Thoracic aorta endothelial cell (primary cell): ENCODE data around the gene TPP1. TPM values are rescaled to one million over a fixed set of nuclear protein-coding genes. Genes with fewer than 3 reads are reported as not detected.

ENCODE experiments used
- total RNA-seq: library from RNA; depleted of rRNA; stranded (reverse); fragments of >200 nt; gene quantifications from 2 replicates; pipeline ENCODE4 v1.2.3, GENCODE V29; 2012

Gene TPP1
- total RNA-seq = 86.5 and 157 TPM in 2 replicates

DNA sequence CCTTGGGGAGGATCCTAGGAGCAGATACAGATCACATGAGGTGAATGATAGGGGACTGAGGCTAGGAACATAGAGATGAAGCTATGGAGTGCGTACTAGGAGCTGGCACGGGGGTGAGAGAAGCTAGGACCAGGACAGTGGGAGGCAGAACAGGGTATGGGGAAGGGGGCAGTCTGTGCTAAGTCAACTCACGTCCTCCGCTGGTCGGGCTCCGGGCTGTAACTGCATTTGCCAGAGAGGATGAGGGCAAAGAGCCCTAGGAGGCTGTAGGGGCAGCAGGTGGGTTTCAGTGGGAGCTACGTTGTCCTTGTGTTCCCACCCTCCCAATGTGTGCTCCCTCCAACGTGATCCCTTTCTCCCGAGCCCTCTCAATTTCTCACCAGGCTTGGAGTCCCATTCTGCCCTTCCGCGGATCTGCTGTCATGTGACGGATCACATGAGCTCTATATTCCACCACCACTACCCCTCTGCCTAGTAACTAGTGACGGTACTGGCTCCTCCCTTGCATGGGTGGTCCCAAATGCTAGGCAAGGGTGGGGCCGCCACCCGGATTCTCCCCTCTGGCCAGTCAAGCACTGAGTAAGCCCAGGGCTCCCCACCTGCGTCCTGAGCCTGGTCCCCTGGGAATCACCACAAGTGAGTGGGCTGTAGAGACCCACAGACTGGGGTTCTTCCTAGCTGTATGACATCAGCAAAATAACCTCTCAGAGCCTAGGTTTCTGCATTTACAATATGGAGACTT, at the start of gene TPP1:
TPP1 (minus strand) TSS at position 419 of the 742 bp plus-strand sequence; CDS start at position 397, 22 bp downstream.

DNA sequence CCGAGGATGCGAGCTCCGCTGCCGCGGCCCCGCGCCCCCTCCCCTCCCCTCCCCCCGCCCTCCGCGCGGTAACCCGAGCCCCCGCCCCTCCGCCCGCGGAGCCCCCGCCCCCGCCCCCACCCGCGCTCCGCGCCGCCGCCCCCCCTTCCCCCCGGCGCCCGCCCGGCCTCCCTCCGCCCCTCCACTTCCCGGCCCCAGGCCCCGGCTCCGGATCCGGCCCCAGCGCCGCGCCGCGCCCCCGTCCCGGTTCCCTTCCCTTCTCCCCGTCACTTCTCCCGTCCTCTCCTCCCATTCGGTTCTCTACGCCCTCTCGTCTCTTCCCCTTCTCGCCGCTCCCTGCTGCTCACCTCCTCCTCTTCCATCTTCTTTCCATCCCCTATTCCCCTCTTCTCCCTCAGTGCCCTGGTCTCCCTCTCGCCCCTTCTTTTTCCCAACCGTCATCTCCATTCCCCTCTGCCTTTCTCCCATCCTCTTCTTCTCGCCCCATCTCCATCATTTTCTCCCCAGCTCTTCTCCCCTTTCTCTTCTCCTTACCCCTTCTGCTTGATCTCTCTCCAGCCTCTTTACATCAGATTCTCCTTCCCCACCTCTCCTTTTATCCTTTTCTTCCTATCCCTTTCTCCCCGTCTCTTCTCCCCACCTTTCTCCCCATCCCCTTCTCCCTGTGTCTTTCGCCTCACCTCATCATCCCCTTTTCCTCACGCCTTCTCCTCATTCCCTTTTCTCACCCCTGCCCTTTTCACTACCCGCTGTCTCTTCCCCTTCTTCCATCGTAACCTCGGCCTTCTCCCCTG, 36.8 kb upstream of the TPP1 start, which contains the start of gene DCHS1:
DCHS1 (minus strand) TSS at position 20 of the 794 bp plus-strand sequence. CDS start 14,196 bp downstream, outside the sequence.

DNA sequence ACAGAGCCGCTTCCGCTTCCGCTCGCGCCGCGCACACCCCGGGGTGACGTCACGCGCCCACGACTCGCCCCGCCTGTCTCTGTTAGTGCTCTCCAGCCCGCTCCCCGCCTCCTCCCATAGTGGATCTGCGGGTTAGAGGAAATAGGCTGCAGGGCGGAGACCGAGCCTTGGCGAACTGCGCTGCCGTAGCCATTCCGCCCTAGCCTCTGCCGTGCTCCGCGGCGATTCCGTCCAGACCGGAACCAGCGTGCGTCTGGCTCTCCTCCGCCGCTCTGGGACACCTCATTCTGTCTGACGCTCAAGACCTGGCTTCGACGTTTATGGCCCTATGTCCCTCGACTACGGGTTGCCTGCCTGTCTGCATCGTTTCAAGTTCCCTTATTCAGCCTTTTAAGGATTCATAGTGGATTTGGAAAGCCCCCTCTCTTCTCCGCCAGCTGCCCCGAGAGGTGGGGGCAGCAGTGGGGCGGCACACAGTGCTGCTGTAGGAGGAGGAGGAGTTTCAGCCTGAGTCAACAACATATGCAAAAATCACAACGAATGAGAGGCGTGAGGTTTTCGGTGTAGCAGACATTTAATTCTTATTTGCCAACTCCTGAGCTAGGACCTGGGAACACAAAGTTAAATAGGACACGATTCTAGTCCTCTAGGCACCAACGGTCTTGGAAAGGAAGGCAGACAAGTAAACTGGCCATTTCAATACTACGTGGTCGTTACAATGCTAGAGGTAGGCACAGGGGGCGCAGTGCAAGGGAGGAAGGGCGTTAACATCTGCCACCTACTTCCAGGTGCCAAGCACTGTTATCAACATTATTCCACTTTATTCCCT, 6.8 kb downstream of the TPP1 start, which contains the start of gene TAF10:
TAF10 (minus strand) TSS at position 4 of the 829 bp plus-strand sequence. CDS start 27 bp downstream, outside the sequence.

DNA sequence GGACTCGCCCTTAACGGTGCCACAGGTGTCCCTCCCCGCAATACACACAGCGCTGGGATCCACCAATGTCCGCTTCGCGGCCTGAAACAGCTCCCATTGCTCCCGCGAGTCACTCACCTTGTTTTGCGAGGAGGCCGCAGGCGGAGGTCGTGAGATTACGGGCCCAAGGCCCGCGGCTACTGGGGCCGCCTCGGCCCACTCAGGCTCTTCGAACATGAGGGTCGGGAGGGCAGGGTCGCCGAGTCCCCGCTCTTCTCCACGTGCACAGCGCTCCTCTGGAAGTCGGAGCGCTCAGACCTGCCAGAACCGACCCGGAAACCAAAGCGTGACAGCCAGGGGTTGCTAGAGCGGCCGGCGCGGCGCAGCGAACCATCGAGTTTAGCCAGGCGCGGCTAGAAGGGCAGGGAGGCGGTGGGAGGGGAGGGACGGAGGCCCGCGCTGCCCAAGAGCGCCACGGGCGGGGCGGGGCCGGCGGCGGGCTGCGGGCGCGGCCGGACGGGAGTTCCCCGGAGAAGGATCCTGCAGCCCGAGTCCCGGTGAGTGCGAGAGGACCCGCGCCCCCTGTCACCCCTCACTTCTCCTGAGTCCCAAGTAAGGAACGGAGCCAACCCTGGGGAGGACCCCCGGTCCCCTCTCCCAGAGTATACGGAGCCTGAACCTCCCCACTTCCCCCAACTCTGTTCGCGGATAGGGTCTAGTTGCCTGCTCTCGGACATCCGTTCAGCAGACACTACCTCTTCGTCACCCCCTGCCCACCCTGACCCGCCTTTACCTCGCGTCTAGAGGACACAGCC, 15.7 kb downstream of the TPP1 start, which contains the start of the genes ILK and RRP8:
ILK (plus strand) TSS at position 488 of the 794 bp plus-strand sequence. CDS start 498 bp downstream, outside the sequence.
RRP8 (minus strand) TSS at position 330 of the 794 bp plus-strand sequence; CDS start at position 216, 114 bp downstream.

Other genes starting within 250 kb of the TPP1 start
- gene SMPD1, start 228.9 kb downstream of the TPP1 start, total RNA-seq = 21.8 and 25.4 TPM in 2 replicates
- gene APBB1, start 200.3 kb downstream of the TPP1 start, total RNA-seq = 40.4 and 42.6 TPM in 2 replicates
- gene HPX, start 178.4 kb downstream of the TPP1 start, total RNA-seq = 0.53 and 0.65 TPM in 2 replicates
- 16.1 and 16.6 TPM in 2 replicates for gene TRIM3, start 145.5 kb downstream of the TPP1 start, total RNA-seq
- gene ARFIP2, start 138.1 kb downstream of the TPP1 start, total RNA-seq = 46.3 and 51.5 TPM in 2 replicates
- gene TIMM10B, start 137.9 kb downstream of the TPP1 start, total RNA-seq = 30.2 and 33.7 TPM in 2 replicates
- 4.1 and 9.0 TPM in 2 replicates for gene DNHD1, start 122.1 kb downstream of the TPP1 start, total RNA-seq
- 14.8 and 14.9 TPM in 2 replicates for gene RRP8, start 15.8 kb downstream of the TPP1 start, total RNA-seq
- gene ILK, start 15.6 kb downstream of the TPP1 start, total RNA-seq = 126 and 143 TPM in 2 replicates
- 16.9 and 17.8 TPM in 2 replicates for gene TAF10, start 7.2 kb downstream of the TPP1 start, total RNA-seq
- gene DCHS1, start 36.4 kb upstream of the TPP1 start, total RNA-seq = 37.1 and 39.4 TPM in 2 replicates
- gene MRPL17, start 63.9 kb upstream of the TPP1 start, total RNA-seq = 56.4 and 62.0 TPM in 2 replicates
- gene OR2AG2, start 152.6 kb upstream of the TPP1 start, total RNA-seq = 0.27 and 0.43 TPM in 2 replicates
- not detected in 2 replicates for gene OR2AG1, start 163.6 kb upstream of the TPP1 start, total RNA-seq
- gene OR6A2, start 180.3 kb upstream of the TPP1 start, total RNA-seq = 0.43 and 0.66 TPM in 2 replicates
- gene OR10A5, start 226.3 kb upstream of the TPP1 start, total RNA-seq = not detected in 2 replicates
- gene OR10A2, start 243.6 kb upstream of the TPP1 start, total RNA-seq = not detected in 2 replicates